Testis (tissue), 3 donors: ENCODE data around the gene SUSD6. TPM values are rescaled to one million over a fixed set of nuclear protein-coding genes. Genes with fewer than 3 reads are reported as not detected.
A peak's percentile ranks its signal among the peaks of the same experiment; 100 is the strongest.
"Not testable (repeated sequence)": the region's sequence is repeated elsewhere in the genome, so short reads cannot be mapped to it uniquely, and the experiment has no call there.

ENCODE experiments used
- DNase-seq: peaks from one replicate; pipeline ENCODE4 v3.0.0-alpha.2; 2019
- H3K27ac ChIP-seq, 2 donors: fragments of 200-600 bp; sonication (generic); one replicate each; pipeline ENCODE4 v1.5.1; 2019
- H3K27me3 ChIP-seq: fragments of 200-600 bp; sonication (generic); one replicate; pipeline ENCODE4 v1.5.1; 2019
- H3K36me3 ChIP-seq: fragments of 200-600 bp; sonication (generic); one replicate; pipeline ENCODE4 v1.5.1; 2017; ENCODE audit warnings: low read depth; ENCODE audit errors: missing control alignments
- H3K4me1 ChIP-seq: fragments of 200-600 bp; sonication (generic); one replicate; pipeline ENCODE4 v1.5.1; 2019
- H3K4me3 ChIP-seq, 2 donors: fragments of 200-600 bp; sonication (generic); one replicate each; pipeline ENCODE4 v1.5.1; 2017 to 2019
- H3K9me3 ChIP-seq: fragments of 200-600 bp; sonication (generic); one replicate; pipeline ENCODE4 v1.5.1; 2017
- POLR2A ChIP-seq: fragments of 450-650 bp; IDR thresholded peaks from one replicate; pipeline ENCODE4 v1.6.1; 2017; ENCODE audit warnings: antibody characterized with exemption, mild to moderate bottlenecking, moderate library complexity
- WGBS, 2 donors: methylation state at CpG; one replicate each; pipeline ENCODE4 v1.1.5; 2018; 5-methylcytosine and 5-hydroxymethylcytosine counted together
- intact Hi-C: fragments of 100-400 bp; cut with DNase I; formaldehyde crosslinking; loops from one replicate; pipeline ENCODE4 v1.15.1; 2023; ENCODE audit warnings: low total_unique reads
- polyA plus RNA-seq: library from polyadenylated mRNA; stranded (reverse); fragments of 350-450 nt; fragmentation: Illumina TruSeq; extraction: RNeasy Lipid Tissue Mini Kit (QIAGEN cat#74804); gene quantifications from one replicate; pipeline ENCODE4 v1.2.3, GENCODE V29; 2014; ENCODE audit warnings: low read depth, low replicate concordance; ENCODE audit not compliant: insufficient read depth
- total RNA-seq, 2 donors: library from RNA; depleted of rRNA; stranded (reverse); fragments of >200 nt; gene quantifications; one replicate each; pipeline ENCODE4 v1.2.3, GENCODE V29; 2016
- TF ChIP-seq, protein P1 (sequence below), 3 experiments: fragments of 450-650 bp in 2 of 3; fragments of 200-600 bp in 1 of 3; sonication (generic) in 1 of 3; IDR thresholded peaks; one replicate each; pipeline ENCODE4 v1.5.1; 2016 to 2019; ENCODE audit warnings: antibody characterized with exemption in 3 of 3, mild to moderate bottlenecking in 2 of 3, moderate library complexity in 1 of 3

The SUSD6 gene
- total and polyA plus RNA-seq, 3 donors from 2014 or later = 27.7 to 39.5 (median 38.7) TPM

GRCh38 chr14:69713993-69714679 is 102.7 kb downstream of the SUSD6 start:
- Histone ChIP-seq H3K27me3 (no peaks in the 10 kb centered on the region), H3K4me1 (peaks cover 23% of the 10 kb centered on the region), H3K9me3 (no peaks in the 10 kb centered on the region), H3K36me3 (no peaks in the 10 kb centered on the region), H3K4me3 (no peak overlapping the region), H3K27ac (no peak overlapping the region)
- 82 to 83% methylated on average over 9 of the region's 9 CpGs for WGBS, 2 donors
- DNase-seq = no peak
- TF ChIP-seq, protein P1, sequence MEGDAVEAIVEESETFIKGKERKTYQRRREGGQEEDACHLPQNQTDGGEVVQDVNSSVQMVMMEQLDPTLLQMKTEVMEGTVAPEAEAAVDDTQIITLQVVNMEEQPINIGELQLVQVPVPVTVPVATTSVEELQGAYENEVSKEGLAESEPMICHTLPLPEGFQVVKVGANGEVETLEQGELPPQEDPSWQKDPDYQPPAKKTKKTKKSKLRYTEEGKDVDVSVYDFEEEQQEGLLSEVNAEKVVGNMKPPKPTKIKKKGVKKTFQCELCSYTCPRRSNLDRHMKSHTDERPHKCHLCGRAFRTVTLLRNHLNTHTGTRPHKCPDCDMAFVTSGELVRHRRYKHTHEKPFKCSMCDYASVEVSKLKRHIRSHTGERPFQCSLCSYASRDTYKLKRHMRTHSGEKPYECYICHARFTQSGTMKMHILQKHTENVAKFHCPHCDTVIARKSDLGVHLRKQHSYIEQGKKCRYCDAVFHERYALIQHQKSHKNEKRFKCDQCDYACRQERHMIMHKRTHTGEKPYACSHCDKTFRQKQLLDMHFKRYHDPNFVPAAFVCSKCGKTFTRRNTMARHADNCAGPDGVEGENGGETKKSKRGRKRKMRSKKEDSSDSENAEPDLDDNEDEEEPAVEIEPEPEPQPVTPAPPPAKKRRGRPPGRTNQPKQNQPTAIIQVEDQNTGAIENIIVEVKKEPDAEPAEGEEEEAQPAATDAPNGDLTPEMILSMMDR (IDR thresholded peaks at IDR 0.05) = no peak
- no peak for TF ChIP-seq POLR2A
- intact Hi-C loops = no loop called here

- Histone ChIP-seq H3K4me3 (no peak overlapping the region), H3K4me1 (peaks cover 29% of the 10 kb centered on the region), H3K9me3 (no peaks in the 10 kb centered on the region), H3K36me3 (no peaks in the 10 kb centered on the region), H3K27ac (no peak overlapping the region), H3K27me3 (no peaks in the 10 kb centered on the region)
- TF ChIP-seq, protein P1 (IDR thresholded peaks at IDR 0.05) = no peak
- TF ChIP-seq POLR2A = no peak
- no peak for DNase-seq
- intact Hi-C loops = no loop called here
- WGBS, 2 donors = 68% methylated on average over 13 of the region's 13 CpGs
Observed at GRCh38 chr14:69715725-69716477, 104.5 kb downstream of the SUSD6 start.

GRCh38 chr14:69716478-69717187 is 105.2 kb downstream of the SUSD6 start:
- Histone ChIP-seq H3K27me3 (no peaks in the 10 kb centered on the region), H3K4me3 (no peak overlapping the region), H3K4me1 (peaks cover 29% of the 10 kb centered on the region), H3K9me3 (no peaks in the 10 kb centered on the region), H3K27ac (no peak overlapping the region), H3K36me3 (no peaks in the 10 kb centered on the region)
- 84 to 91% methylated on average over 5 of the region's 5 CpGs for WGBS, 2 donors
- intact Hi-C loops = no loop called here
- DNase-seq = no peak
- TF ChIP-seq, protein P1 (IDR thresholded peaks at IDR 0.05) = no peak
- no peak for TF ChIP-seq POLR2A

DNA sequence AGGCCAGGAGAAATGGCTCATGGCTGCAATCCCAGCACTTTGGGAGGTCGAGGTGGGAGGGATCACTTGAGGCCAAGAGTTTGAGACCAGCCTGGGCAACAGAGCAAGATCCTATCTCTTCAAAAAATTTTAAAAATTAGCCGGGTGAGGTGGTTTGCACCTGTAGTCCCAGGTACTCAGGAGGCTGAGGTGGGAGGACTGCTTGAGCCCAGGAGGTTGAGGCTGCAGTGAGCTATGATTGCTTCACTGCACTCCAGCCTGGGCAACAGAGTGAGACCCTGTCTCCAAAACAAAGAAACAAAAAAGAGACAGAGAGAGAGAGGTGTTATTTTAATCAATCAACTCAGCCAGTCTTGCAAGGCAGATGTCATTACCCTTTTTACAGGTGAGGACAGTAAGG is 107.2 kb downstream of the SUSD6 start:
- H3K4me3 ChIP-seq, H3K27me3 ChIP-seq, H3K9me3 ChIP-seq, DNase-seq, H3K36me3 ChIP-seq, intact Hi-C loops, H3K27ac ChIP-seq: not testable (repeated sequence)
- 88 to 96% methylated on average over 2 of the region's 2 CpGs for WGBS, 2 donors
- peaks cover 14% of the 10 kb centered on the region for H3K4me1 ChIP-seq

DNA sequence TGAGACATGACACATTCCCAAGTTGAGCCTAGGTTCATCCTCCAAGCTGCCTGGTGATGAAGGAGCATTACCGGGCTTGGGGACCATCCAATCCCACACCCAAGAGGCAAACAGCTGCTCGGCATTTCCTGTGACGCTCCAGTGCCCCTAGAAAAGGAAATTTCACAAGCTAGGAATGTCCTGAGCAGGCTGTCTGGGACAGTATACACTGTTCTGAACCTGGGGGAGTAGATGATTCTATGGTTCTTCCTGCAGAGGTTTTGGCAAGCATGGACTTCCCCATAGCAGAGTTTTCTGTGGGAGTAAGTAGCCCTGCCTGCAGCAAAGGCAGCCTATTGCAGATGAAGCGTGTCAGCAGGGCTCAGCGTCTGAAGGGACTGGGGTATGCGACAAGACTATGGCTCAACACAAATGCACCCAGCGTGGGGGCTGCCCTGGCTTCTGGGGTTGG is 108.1 kb downstream of the SUSD6 start:
- no peak overlapping the region for H3K4me3 ChIP-seq
- intact Hi-C loops = no loop called here
- H3K9me3 ChIP-seq = no peaks in the 10 kb centered on the region
- peak overlapping the region in 1 of 2 donors; percentile 41 for H3K27ac ChIP-seq
- TF ChIP-seq, protein P1 (IDR thresholded peaks at IDR 0.05) = no peak
- no peak for TF ChIP-seq POLR2A
- DNase-seq = peak; percentile 45
- H3K27me3 ChIP-seq = no peaks in the 10 kb centered on the region
- 33 to 35% methylated on average over 3 to 7 of the region's 7 CpGs for WGBS, 2 donors
- H3K36me3 ChIP-seq = no peaks in the 10 kb centered on the region
- peaks cover 14% of the 10 kb centered on the region for H3K4me1 ChIP-seq
